Astrocyte of the hippocampus (primary cell): Measurements from ENCODE around the gene DSTN.
"Not testable (repeated sequence)": the region's sequence is repeated elsewhere in the genome, so short reads cannot be mapped to it uniquely, and the experiment has no call there.

Source experiments
- DNase-seq: peaks from one replicate; pipeline ENCODE4 v3.0.0; 2011; ENCODE audit warnings: low read depth, low spot score

Gene DSTN

DNA sequence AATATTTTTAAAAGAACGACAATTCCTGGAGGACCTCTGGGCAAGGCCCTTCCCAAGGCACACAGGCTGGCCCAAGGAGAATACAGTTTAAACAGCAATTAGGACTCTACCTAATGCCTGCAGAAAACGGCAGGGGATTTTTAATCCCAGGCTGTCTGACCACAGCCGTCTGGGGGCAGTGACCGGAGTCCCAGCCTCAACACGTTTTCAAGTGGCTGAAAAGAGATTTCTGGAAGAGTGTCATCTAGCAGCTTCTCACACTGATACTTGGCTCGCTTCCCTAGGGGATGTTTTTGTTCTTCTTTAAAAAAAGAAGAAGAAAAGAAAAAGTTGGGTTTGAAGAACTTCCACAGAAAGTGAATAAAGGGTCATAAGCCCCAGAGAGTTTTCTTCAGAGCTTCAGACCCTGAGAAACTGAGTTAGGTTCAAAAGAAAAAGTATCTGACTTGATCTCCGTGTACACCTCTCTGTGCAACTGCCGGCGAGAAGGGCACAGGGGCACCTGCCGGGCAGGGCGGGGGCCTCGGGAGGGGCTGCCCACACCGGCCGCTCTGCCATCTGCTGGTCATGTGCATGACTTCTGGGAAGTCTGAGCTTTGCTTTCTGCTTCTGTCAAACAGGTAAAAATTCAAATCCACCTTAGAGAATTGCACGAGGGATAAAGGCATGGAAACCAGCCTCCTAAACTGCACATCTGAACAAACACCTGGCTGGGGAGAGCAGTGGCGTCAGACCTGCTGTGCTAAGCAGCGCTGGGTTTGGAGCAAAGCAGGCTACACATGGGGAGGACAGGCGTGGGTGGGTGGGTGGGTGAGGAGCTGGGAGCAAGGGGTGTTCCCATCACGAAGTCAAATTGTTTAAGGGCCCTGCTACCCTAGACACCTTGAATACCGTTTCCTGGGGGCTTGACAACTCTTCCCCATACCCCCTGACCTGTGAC, 79.2 kb downstream of the DSTN start:
- DNase-seq: peak; percentile 47

DNA sequence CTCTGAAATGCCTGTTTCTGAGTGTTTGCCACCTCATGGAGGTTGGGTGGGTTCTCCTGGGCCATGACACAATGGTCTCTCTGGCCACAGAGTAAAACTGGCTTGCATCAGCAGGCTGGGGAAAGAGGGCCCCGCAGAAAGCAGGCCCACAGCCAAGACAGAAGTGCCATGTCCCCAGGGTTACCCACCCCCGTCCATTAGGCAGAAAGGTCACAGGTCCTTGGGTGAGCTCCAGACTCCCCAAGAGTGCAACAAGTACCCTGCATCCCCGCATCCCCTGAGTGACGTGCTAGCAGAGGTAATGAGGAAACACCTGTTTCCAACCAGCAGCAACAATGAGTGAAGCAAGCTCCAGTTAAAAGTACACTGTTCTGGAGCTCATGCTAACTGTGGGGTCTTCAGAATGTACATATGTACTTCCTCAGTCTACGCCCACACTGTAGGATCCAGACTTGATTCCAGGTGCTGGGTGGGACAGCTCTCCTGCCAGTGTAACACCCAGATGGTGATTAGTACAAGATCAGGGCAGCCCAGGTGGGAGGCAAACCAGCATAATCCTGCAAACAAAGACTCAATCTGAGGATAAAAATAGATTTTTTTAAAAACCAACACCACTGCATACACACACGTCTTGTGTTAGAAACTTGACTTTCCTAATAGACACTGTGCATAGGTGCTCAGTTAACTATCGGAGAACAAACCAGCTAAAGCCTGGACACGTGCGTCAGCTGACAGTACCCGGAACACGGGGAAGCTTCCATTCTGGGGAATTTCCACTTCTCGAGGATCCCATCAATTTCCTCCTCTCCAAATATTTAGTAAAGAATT, 80.6 kb downstream of the DSTN start:
- no peak for DNase-seq

DNA sequence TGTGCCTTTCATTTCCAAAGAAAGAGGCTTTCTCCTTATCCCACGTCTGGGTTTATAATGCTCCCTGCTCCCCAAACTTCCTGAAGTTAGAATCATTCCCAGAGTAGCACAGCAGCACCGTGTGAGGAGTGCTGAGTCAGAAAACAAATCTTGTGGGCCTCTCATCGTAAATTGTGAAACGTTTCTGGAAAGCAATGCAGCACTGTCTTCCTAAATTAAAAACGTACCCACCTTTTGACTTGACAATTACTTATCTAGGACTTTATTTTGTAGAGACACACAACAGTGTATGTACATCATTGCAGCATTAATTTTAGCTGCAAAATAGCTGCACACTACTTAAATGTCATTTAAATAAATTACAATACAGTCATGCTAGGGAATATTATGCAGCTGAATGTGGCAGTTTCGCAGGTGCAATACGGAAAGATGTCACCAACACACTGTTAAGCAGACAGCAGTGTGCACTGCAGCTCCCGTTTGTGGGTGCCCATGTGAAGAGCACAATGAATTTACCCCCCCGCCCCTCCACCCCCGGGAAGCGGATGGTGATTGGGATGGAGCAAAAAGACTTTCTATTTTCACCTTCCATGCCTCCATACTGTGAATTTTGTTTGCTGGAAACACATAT, 81.4 kb downstream of the DSTN start:
- no peak for DNase-seq

DNA sequence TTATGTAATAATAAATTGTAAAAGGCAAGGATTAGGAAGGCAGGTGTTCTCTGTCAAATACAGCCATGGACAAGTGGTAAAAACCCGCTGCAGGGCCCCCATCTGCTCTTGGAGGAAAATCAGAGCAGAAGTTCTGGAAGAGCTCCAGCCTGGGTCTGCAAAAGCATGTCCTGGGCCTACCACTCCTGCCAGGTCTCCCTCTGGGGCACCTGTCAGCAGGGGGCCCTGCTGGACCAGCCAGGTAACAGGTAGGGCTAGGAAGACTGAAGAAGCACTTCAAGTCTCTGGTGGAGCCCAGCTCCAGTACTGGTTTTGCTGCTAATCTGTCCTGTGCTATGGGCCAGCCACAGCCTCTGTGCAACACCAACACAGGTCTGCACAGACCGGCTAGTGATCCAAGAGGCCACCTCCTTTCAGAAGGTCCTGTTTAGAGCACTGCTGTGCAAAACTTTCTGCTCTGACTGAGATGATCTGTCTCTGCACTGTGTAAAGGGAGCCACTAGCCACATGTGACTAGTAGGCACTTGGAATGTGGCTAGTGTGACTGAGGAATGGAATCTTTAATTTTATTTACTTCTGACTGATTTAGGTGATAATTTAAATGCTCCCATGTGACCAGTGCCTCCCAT, 82.0 kb downstream of the DSTN start:
- DNase-seq: no peak

DNA sequence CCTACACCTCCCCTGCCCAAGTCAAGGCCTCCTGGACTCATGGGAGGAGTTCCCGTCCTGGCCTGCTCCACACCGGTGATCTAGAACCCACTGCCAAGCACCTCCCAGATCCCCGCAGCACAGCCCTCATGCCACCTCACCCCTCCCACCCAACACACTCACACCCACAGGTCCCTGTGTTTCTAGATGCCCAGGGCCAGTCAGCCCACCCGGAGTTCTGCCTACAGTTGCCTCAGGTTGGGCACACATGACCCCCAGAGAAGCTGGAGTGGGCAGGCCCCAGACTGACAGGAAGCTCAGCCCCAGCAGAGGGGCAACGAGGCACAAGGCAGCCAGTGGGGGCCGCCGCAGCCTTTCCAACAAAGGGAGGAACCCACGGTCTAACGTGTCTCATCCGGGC, 82.5 kb downstream of the DSTN start:
- DNase-seq: no peak

DNA sequence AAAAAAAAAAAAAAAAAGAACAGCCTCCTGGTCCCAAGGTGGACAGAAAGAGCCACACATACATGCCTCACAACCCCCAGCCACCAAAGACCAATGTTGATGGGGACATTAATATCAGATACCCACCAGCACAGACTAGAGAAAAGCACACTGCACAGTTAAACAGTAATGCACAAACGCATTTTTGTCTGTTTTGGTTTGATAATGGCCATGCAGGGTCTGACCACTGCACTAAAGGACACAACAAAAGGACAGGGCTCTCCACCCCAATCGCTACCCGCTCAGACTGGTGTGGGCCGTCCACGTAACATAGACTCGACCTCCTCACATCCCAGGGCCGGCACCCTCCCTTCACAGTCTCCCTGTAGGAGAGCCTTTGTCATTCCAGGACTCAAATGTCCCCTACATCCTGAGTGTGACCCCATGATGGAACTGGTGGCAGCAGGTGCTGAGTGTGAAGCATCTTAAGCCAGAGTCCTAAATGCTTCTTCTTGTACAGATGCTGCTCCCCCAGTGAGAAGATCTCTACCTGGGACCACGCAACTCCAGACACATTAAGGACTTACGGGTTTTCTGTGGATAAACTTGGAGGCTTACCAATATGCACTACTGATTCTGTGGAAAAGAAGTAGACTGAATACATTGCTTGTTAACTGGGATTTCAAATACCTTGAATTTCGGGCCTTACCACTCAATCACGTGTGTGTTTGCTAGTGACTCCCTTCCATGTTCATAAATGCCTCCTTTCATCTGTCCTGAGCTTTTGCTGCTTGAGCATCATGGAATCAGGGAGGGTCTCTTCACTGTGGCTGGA, 84.2 kb downstream of the DSTN start:
- no peak for DNase-seq

DNA sequence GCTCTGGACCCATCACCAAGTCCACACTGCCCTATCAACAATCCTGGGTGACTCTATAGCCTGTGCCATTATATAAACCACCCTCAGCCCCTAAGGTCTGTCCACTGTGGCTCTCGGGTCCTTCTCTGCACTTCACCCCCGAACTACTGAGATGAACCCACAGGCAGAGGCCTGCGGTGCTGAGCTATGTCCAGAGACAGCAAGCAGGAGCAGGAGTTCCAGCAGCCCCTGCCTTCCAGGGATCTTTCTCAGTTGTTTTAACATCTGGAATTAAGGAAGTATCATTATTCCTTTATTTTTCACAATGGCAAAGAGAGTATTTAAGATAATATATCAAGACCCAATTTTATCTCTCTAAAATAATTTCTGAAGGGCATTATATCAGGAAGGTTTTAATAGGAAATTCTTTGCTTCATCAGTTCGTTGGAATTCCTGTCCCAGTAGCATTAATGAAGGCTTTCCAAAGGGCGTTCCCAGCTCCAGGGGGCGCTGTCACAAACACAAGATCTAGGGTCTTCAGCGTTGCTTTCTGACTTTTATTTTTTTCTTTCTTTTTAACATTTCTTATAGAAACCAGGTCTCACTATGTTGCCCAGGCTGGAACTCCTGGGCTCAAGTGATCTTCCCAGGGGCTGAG, 84.9 kb downstream of the DSTN start:
- DNase-seq: peak; percentile 71

DNA sequence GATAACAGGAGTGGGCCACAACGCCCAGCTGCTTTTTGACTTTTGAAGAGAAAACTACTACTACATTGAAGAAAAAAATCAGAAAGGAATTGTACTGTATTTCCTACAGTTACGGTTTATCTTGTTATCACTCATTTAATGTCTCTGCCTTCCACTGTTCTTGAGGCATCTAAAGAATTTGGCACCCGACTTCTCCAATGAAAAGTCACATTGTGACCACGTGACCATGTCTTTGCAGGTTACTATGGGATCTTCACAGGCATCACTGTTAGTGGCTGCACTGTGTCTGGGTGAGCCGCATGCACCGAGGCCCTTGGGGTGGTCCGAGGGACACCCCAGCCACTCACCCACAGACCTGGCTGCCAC, 85.4 kb downstream of the DSTN start:
- DNase-seq: peak; percentile 41

DNA sequence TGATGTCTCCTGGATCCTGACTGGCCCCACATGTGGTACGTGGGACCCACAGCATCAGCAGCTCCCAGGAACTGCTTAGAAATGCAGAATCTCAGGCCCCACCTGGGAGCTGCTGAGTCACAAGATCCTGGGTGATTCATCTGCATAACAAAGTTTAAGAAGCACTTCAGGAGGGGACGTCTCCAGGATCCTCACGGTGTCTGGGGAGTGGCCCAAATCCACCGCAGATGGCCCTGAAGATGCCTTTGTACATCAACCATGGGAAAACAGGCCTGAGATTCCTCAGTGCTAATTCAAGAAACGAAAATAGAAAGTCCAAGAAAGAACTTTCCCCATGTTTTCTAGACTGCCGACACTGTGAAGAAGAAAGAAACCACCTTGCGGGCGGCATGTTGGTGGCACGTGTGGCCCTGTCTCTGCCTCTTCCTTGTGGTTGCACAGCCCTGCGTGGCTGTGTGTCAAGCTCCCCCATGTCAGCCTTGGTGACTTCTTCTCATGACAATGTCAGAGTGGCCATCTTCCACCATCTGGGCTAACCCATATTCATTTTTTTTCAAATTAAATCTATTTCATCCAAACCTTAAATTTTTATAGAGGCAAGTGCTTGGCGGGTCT, 86.1 kb downstream of the DSTN start:
- DNase-seq: no peak

DNA sequence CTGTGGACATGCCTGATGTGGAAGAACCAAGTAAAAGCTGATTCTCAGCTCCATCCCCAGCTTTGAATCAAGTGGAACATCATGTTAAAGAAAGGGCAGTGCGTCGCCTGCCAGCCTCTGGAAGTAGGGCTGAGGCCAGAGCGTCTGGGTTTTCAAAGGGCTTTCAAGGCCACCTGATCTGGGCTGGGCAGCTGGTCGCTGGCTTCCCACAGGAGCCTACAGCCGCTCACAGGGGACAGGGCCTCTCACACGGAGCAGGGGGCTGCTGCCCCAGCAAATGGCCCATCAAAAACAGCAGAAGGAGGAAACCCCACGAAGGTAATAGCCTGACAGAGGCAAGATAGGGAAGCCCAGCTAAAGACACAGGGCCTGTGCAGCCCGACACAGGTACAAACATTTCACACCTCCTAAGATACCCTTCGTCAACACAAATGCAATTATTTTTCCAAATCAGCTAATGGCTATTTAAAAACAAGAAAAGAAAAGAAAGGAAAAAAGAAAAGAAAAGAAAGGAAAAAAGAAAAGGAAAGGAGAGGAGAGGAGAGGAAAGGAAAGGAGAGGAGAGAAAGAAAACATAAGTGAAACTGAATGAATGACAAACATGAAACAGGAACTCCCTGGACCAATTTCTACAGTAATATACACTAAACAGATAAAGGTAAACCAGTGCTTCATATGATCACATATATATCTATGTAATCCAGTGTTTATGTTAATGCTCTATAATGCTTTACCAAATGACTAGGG, 87.4 kb downstream of the DSTN start:
- DNase-seq: no peak

DNA sequence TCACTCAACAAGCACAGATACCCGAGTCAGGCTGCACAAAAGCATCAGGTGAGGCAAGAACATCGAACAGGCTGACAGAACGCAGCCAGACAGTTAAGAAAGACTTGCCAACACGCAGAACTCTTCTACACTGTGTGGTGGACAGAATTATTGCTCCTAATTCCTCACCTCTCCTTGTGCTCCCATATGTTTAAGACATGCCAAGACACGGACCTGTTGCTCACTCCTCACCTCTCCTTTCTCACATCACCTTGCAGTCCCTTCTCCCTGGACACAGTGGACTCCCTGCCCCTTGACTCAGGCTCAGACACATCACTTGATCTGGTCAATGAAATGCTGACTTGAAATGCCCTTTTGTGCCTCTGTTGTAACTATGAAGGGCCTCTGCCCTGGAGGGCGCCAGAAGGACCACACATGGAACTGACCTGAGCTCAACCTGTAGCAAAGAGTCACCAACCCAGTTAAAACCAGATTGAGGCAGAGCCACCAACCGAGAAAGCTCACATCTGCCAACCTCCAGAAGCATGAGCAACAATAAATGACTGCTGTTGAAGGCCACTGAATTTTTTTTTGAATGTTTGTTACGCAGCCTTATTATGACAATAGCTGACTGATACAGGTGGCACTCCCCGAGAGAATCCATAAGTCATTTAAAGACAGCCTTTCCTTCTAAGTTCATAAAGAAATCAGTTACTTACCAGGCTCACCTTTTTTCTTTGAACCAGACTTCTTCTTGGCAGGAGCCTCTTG, 88.2 kb downstream of the DSTN start:
- DNase-seq: no peak

DNA sequence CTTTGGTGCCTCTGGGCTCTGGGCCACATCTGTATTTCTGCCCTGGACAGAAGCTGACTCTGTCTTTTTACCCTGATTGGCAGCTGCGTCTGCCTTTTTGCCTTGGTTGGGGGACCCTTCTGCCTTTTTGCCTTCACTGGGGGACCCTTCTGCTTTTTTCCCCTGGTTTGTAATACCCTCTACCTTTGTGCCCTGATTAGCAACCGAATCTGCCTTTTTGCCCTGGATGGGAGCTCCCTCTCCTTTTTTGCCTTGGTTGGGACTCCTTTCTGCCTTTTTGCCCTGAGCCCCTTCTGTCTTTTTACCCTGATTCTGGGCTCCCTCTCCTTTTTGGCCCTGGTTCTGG, 88.7 kb downstream of the DSTN start:
- no peak for DNase-seq

DNA sequence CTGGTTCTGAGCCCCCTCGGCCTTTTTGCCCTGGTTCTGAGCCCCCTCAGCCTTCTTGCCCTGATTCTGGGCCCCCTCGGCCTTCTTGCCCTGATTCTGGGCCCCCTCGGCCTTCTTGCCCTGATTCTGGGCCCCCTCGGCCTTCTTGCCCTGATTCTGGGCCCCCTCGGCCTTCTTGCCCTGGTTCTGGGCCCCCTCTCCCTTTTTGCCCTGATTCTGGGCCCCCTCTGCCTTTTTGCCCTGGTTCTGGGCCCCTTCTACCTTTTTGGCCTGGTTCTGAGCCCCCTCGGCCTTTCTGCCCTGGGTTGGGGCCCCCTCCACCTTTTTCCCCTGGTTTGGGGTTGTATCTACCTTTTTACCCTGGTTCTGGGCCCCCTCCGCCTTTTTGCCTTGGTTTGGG, 89.5 kb downstream of the DSTN start:
- not testable (repeated sequence) for DNase-seq
